HG03097 (cell line): Measurements from ENCODE around the gene KNDC1.

Experiments used
- ATAC-seq: cut with Tn5 transposase; IDR thresholded peaks from one replicate; pipeline ENCODE4 v1.9.1; 2021; ENCODE audit not compliant: unreplicated experiment, low FRiP score

The KNDC1 gene

DNA sequence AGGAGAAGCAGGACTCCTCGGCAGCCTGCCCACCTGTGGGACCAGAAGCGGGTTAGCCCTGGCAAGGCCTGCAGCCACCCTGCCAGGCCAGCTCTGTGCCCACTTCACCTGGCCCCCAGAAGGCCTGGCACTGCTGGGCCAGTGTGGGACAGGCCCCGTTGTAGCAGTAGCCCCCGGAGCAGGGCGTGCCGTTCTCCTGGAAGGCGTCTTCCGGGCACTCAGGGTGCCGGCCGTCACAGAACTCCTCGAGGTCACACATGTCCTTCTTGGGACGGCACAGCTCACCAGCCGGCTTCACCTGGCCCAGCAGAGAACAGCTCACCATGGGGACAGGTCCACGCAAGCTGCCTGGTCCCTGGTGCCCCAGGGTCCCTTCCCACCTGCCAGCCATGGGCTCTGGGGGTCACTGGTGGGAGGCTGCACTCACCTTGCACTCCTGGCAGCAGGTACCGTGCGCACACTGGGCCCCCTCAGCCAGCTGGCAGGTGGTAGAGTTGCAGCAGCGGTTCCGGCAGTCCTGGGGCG is 110.8 kb downstream of the KNDC1 start:
- ATAC-seq = no peak

DNA sequence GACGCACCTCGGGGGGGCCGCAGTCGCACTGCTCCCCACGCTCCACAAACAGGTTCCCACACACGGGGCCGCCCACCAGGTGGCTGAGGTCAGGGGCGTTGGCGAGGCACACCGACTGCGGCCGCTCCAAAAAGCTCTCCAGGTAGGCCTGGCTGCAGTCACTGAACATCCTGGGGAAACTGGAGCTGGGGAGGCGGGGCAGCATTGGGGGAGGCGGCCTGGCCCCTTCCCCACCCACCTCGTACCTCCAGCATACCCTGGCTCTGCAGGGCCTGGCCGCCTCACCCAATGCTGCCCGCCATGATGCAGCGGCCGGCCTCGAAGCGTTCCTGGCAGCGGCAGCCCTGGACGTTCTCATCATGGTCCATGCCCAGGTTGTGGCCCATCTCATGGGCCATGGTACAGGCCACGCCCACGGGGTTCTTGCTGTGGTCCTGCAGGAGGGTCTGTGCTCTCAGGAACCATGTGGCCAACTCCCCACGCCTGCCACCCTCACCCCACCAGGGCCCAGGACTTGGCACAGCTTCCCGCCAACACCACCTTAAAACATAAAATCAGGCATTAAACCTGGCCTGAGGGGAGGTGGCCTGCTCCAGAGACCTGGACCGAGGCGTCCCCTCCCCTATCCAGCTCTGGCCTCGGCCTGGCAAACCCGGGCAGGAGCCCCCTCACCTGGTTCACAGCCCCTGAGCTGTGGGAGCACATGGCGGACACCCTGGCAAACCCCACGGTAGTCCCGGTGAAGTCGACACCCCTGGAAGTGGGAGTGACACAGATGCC is 111.7 kb downstream of the KNDC1 start:
- ATAC-seq = no peak

DNA sequence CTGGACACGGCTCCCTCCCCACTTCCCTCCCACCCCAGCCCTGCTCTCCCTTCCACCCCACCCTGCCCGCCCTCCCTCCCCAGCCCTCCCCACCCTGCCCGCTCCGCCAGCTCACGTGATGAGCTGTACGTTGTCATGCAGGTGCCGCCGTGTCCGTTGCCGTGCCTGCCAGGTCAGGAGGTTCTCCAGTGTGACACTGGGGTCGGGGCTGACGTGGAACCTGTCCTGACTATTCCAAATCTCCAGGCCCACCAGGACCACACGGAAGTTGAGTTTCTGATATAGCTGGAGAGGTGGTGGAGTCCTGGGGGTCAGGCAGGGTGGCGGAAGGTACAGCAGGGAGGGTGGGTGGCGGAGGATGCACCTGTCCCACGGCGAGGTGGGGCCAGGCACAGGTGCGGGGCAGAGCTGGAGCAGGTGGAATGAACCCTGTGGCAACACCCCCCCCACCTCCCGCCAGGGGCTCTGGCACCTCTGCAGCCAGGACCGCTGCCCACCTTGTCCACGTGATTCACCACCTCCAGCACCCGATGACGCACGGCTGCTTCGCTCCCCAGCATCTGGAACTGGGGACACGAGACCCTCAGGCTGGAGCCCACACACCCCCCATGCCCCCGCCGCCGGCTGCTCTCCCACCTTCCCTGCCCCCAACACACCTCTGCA is 112.4 kb downstream of the KNDC1 start:
- ATAC-seq = no peak

DNA sequence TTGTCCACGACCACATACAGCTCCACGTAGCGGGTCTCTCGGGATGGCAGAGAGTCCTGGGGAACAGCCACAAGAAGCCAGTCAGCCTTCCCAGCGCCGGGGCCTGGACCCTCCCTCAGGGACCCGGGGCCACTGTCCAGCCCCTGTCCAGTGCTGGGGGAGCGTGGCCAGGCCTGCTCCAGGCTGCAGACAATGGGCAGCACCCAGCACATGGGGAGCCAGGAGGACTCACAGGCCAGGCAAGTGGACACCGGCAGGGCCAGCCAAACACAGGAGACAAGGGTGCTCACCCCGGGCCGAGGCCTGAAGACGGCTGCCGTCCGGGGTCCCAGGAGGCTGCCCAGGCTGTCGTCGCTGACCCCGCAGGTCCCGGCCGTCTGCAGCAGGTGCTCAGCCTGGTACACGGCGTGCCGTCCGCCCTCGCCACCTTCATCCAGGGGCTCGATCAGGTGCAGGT is 113.0 kb downstream of the KNDC1 start:
- no peak for ATAC-seq

DNA sequence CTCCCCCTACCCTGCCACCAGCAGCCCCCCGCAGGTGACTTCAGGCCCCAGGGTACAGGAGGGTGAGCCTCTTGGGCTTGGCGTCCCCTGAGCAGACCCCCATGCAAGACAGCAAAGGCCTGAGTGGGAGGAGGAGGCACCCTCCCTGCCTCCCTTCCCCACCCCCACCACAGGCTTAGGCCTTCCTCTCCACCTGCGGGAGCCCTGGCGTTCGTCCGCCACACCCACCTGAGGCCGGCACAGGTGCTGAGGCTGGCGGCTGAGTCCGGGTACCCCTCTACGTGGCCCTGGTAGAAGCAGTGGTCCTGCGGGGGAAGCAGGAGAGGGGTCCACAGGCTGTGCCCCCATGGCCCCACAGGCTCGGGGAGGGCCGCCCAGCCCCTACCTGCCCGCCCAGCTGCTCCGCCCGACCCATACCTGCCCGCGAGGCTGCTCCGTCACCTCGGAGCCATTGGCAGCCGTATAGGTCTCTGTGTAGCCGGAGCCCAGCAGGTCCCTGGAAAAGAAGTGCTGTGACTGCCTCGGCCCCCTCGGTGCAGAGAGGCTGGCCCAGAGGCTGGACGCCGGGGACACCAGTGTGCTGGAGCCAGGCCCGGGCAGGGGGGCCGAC is 113.6 kb downstream of the KNDC1 start:
- no peak for ATAC-seq

DNA sequence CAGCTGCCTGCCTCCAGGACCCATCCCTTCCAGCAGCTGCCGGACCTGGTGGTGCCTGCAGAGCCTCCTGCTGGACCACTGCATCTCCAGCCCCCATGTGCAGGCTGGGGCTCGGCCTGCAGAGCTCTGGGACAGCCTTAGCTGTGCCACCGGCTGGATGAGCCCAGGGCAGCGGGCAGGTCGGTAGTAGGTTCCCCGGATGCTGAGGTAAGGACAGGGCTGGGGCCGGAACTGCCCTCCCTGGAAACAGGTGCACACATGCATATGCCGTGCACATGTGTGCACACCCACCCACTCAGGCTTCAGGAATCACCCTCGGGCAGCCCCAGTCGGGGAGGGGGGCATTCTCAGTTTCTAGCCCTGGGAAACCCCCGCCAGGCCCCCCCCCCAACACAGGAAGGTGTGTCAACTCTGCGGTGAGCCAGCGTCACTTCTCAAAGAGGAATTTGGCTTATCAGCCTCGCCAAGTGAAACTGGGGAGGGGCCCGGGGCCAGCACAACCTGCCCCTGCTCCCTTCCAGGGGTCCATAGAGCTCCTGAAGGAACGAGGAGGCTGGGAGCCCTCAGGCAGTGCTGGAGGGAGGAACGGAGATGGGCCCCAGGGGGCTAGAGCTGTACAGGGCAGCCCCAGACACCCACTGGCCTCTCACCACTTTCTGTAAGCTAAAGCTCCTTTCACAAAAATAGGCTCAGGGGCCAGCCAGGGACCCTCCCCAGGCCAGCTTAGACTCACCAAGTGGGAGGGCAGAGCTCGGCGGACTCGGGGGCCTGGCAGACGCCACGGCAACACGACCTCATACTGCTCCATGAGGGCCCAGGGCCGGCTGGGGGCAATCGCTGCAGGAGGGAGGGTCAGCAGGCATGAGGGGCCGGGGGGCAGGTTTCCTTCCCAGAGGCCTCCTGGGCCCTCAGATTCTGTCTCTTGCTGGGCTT is 115.0 kb downstream of the KNDC1 start:
- ATAC-seq = peak; percentile 41

DNA sequence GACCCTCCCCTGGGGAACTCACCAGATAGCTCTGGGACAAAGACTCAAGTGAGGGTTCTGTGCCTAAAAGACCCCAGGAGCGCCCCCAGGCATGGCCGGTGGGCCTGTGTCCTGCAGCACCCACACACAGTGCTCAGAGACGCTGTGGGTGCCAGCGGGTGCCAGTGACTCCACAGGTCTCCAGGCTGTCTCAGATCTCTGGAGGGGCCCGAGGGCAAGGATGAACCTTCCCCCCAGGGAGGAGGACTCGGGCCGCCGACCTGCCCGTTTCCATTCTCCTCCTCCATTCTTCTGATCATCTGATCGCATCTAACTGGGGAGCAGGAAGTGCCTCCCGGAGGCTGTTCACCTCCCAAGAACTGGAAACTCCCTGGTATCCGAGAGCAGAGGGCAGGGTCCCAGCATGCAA is 115.7 kb downstream of the KNDC1 start:
- no peak for ATAC-seq
